A549 treated with Hydrocortisone at 1 μM for 4 hours (cell line): Measurements from ENCODE around the gene BMP2. TPM values are rescaled to one million over a fixed set of nuclear protein-coding genes. Genes with fewer than 3 reads are reported as not detected.

Source experiments
- total RNA-seq: library from RNA; stranded (reverse); fragments of 200-300 nt; extraction: Qiagen RNA extraction; gene quantifications from 5 replicates; pipeline ENCODE4 v1.2.3, GENCODE V29; 2022

BMP2 gene
- 0.30 to 0.43 TPM (median 0.32 TPM) in 5 replicates for total RNA-seq

GRCh38 chr20:6767536-6768227 lies at the start of gene BMP2:
Gene BMP2, plus strand, starts transcription at chr20:6767686. Its CDS starts 2,441 bp downstream, at chr20:6770127.

